NCI-H187 treated with DMSO at 0.1 percent for 48 hours (cell line): Measurements from ENCODE around the gene ZNF584.

Experiments
- DNase-seq: peaks from one replicate; lab custom pipeline; 2025; lab: John Stamatoyannopoulos, UW

Gene ZNF584

GRCh38 chr19:58466089-58466759 lies 57.8 kb downstream of the ZNF584 start:
- DNase-seq: no peak

- peak; percentile 74 for DNase-seq
Observed at GRCh38 chr19:58466760-58467589, 58.5 kb downstream of the ZNF584 start, which contains the start of gene ZNF324. ZNF324 (plus strand) TSS chr19:58467080; CDS start chr19:58469186, 2,106 bp downstream.
